ENCODE measurements around the gene MIDN.
"Not testable (repeated sequence)": the region's sequence is repeated elsewhere in the genome, so short reads cannot be mapped to it uniquely, and the experiment has no call there.

MIDN gene

GRCh38 chr19:1294688-1295087, 46.3 kb downstream of the MIDN start:
- DNase-seq (ENCODE audit: low read depth) = no peak

GRCh38 chr19:1295169-1296012, 47.0 kb downstream of the MIDN start:
- DNase-seq (ENCODE audit: low read depth) = no peak

- no peak for DNase-seq (ENCODE audit: low read depth)
These were observed 47.7 kb downstream of the MIDN start for GRCh38 chr19:1296078-1296477.

DNA sequence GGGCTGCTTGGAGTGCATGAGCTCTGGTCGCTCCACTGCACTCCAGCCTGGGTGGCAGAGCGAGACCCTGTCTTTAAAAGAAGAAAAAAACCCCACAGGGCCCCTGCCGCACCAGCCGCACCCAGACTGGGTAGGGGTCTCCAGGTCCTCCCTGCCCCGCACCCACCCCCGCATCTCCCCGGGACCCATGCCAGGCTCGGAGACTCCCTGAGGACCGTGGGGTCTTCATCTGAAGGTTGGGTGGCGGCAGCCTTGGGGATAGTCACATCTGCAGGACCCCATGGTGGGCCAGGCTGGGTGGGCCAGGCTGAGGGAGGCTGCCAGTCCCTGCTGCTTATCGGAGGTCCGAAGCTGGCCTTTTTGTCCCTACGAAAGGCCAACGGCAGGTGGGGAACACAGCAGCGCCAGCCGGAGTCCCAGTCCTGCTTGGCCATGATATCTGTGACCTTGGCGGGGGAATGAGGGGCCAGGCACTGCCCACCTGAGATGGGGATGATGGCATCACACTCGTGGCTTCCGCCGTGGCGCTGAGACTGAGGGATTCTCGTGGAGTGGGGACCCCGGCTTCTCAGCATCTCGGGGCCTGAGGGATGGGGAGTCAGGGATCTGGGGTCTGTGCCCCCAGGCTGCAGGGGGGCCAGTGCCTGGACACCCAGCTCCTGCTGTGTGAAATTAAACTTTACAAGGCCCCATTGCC, 48.3 kb downstream of the MIDN start:
- DNase-seq (ENCODE audit: low read depth) = no peak

GRCh38 chr19:1298235-1298634, 49.9 kb downstream of the MIDN start:
- DNase-seq (ENCODE audit: low read depth) = no peak

DNA sequence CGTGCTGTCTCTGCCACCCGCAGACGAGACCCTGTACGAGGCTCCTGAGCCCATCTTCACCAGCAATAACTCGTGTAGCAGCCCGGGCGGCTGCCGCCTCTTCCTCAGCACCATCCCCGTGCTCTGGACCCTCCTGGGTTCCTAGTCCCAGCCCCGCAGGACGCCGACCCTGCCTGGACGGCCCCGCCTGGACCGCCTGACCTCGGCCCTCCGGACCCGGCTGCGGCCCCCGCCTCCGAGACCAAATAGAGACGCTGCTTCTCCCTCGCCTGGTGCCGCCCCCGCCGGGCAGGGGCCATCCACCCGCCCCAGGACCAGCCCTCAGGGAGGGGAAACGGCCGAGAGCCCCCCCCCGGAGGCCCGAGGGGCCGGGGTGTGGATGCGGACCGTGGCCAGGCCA, 51.4 kb downstream of the MIDN start:
- DNase-seq (ENCODE audit: low read depth) = no peak

GRCh38 chr19:1300744-1301490, 52.5 kb downstream of the MIDN start:
- no peak for DNase-seq (ENCODE audit: low read depth)

DNA sequence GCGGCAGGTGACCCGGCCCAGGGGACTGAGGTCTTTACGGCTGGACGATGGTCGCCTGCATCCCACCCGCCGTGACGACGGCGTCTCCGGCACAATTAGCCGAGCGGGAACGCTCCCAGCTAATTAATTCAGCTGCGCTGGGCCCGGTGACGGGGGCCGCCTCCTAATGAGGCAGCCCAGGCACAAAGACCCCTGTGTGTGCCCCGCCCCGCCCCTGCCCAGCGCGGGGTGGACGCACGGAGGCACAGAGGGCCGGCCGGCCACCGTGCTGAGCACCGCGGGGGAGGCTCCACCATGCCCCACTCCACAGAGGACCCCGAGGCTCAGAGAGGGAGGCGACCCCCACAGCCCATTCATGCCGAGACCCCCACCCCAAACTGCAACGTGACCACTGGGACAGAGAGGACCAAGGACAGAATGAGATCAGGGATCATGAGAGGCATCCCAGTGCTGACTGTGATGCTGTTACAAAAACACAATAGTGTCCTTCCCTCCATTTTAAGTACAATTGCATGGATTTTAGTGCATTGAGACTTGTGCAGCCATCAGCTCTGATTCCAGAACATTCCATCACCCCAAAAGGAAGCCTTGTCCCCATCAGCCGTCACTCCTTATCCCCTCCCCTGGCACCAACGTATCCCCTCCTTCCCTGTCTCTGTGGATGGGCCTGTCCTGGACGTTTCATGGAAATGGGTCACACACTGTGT, 54.3 kb downstream of the MIDN start:
- no peak for DNase-seq (ENCODE audit: low read depth)

- no peak for DNase-seq (ENCODE audit: low read depth)
These were observed 56.0 kb downstream of the MIDN start for GRCh38 chr19:1304197-1304924.

- not testable (repeated sequence) for DNase-seq (ENCODE audit: low read depth)
These were observed 57.0 kb downstream of the MIDN start for GRCh38 chr19:1305354-1305753.

- no peak for DNase-seq (ENCODE audit: low read depth)
These were observed 58.9 kb downstream of the MIDN start for GRCh38 chr19:1307320-1307719.

DNA sequence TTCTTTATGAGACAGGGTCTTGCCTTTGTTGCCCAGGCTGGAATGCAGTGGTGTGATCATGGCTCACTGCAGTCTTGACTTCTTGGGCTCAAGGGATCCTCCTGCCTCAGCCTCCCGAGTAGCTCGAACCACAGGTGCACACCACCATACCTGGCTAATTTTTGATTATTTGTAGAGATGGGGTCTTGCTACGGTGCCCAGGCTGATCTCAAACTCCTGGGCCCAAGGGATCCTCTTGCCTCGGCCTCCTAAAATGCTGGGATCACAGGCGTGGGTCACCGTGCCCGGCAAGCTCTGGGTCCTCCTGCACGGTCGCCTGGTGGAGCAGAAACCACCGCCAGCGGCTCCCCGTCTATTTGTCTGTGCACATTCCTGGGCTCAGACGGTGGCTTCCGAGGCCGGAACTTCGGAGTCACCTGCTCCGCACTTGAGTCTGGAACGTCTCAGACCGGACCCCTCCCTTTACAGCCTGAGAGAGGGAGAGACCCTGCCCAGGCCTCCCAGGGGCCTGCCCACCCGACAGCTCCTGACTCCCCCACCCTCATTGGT, 59.4 kb downstream of the MIDN start:
- DNase-seq (ENCODE audit: low read depth) = no peak

DNA sequence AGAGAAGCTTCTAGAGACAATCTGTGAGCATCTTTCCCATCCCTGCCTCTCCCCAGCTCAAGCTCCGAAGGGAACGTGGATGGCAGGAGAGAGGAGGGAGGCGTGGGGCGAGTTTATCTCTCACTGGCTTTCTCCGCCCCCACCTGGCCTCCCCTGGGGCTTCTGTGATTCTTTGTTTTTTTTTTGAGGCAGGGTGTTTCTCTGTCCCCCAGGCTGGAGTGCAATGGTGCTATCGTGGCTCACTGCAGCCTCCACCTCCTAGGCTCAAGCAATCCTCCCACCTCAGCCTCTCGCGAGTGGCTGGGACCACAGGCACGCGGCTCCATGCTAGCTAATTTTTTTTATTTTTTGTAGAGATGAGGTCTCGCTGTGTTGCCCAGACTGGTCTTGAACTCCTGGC, 60.3 kb downstream of the MIDN start:
- DNase-seq (ENCODE audit: low read depth) = no peak
